HG03139 (cell line): ENCODE results near the gene HELZ.
"Not testable (repeated sequence)": the region's sequence is repeated elsewhere in the genome, so short reads cannot be mapped to it uniquely, and the experiment has no call there.

ENCODE experiments used
- ATAC-seq: cut with Tn5 transposase; IDR thresholded peaks from one replicate; pipeline ENCODE4 v1.9.1; 2021; ENCODE audit not compliant: unreplicated experiment

HELZ gene

DNA sequence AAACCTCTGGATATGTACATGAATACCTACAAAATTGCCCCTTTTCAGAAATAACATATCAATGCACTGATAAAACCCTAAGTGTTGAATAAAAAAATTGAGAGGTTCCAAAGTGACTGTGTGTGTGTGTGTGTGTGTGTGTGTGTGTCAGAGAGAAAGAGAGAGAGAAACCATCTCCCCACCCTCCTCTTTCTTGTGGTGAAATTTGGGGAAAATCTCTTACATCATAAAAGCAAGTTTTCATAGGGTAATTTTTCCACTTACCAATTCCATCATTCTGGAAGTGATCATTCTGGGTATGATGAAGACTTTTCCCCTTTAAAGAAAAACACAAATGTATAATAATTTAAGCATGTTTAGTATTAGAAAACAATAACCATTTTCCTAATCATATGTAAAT is 121.3 kb downstream of the HELZ start:
- no peak for ATAC-seq

DNA sequence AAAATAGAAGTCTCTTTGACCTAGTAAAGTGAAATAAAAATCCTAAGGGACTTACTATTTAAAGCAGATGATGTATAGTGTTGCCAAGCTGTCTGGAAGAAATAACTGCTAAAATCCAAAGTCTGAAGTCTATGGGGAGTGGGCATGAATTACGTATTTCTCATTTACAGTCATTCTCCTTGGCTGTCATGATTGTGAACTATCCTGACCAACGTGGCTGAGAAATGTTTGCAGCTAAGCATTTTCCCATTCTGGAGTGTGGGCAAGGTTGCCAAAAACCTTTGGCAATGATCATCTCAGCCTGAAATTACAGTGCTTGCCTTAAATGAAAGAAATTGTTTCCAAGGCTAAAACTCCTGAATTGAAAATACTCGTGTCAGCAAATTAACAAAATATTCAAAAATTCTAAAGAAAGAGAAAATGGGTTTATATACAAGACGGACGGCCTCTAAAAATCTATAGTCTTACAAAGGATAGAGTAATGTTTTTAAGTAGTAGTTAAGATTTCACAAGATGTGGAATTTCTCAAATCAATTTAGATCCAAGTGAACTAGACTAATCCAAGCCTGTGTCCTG is 123.6 kb downstream of the HELZ start:
- no peak for ATAC-seq

DNA sequence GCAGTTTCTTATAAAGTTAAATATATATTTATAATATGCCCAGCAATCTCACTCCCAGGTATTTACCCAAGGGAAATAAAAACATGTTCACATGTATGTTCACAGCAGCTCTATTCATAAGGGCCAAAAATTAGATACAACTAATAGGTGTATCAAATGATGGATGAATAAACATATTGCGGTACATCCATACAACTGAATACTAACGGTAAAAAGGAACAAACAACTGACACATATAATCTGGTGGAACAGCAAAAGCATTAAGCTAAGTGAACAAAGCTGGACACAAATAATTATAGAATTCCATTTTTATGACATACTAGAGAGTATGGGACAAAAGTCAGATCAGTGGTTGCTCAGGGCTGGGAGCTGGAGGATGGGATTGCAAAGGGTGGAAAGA is 125.9 kb downstream of the HELZ start:
- ATAC-seq, result no peak

DNA sequence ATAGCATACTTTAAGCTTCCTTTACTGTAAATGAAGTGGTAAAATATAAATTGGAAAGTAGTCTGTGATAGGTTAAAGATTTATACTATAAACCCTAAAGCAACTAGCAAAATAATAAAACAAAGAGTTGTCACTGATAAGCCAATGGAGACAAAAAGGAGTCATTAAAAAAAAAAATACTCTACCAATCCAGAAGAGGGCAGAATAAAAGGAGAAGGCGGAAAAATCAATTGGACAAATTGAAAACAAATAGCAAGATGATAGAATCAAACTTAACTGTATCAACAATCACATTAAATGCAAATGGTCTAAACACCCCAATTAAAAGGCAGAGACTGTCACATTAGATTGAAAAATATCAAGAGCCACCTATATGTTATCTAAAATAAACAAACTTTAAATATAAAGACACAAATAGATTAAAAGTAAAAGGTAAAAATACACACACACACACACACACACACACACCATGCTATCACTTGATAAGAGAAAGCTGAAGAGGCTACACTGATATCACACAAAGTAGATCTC is 128.9 kb downstream of the HELZ start:
- ATAC-seq, result no peak

DNA sequence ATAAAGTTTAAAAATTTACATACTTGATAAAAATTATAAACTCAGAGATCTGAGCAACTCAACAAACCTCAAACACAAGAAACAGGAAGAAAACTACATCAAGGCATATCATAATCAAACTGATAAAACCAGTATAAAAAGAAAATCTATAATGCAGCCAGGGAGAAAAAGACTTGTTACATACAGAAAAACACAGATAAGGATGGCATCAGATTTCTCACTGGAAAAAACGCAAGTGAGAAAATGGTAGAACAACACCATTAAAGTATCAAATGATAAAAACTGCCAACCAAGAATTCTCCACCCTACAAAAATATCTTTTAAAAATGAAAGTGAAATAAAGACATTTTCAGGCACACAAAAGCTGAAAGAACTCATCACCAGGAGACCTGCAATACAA is 129.6 kb downstream of the HELZ start:
- no peak for ATAC-seq

DNA sequence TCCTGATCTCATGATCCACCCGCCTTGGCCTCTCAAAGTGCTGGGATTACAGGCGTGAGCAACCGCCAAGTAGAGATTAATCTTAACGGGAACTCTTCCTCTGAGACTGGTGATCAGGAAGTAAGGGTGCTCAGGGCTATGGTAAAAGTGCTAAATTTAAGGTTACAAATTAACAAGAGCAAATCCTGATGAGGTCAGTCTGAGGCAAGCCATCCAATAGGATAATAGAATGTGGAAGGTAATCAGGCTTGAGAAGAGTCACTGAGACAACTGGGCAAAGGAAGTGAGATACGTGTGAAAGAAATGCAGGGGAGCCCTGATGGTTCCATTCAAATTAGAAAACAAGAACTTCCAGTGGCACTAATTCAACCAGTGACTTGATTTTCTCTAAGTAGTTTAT is 131.5 kb downstream of the HELZ start:
- no peak for ATAC-seq

- ATAC-seq, result no peak
These were observed 133.2 kb downstream of the HELZ start for GRCh38 chr17:67111808-67112207.

GRCh38 chr17:67111327-67111726 is 133.7 kb downstream of the HELZ start:
- no peak for ATAC-seq

- ATAC-seq, result no peak
These were observed 134.4 kb downstream of the HELZ start for GRCh38 chr17:67110619-67111018.

GRCh38 chr17:67109111-67109510 is 135.9 kb downstream of the HELZ start:
- ATAC-seq, result no peak

GRCh38 chr17:67107811-67108775 is 136.9 kb downstream of the HELZ start:
- no peak for ATAC-seq

DNA sequence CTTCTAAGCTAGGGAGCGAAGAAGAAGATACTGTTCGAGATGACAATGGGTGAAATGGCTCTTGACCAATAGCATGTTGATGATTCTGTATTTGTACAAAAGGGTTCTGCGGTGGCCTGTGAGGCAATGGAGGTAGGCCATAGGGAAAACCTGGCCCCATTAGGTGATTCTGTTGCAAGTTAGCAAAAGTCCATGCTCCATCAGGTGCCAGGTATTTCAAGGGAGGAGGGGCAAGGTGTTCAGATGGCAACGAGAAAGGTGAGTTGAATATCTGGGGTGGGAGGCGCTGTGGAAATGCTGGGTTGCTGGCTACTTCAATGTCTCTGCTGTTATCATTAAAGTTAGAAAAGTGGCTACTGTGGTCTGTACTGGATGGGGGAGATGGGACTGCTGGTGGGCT is 137.8 kb downstream of the HELZ start:
- no peak for ATAC-seq

DNA sequence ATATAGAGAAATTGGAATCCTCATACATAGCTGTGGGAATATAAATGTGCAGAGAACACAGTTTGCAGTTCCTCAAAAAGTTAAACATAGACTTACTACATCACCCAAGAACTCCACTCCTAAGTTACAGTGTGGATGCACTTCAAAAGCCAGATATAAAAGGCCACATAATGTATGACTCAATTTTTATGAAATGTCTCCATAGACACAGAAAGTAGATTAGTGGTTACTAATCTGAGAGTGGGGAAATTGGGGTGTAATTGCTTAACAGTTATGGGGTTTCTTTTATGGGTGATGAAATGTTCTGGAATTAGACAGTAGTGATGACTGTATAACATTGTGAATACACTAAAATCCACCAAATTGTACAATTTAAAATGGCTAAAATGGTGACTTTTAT is 139.8 kb downstream of the HELZ start:
- ATAC-seq, result no peak

- not testable (repeated sequence) for ATAC-seq
These were observed 140.4 kb downstream of the HELZ start for GRCh38 chr17:67104641-67105040.

DNA sequence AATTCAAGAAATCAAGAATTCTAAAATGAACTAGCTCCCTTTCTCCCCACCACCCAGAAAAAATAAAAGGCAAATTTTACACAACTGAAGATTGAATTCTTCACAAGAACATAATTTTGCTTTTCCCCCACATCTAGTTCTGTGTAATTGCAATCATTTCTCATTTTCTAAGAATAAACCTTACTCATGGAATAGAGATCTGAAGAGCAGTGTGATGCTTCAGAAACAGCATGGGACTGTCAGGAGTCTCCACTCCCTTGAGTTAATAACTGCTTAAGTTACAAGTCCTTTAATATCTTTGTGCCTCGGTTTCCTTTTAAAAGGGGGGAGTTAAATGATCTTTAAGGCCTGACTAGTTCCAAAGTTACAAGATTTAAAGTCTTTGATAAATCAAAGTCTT is 147.0 kb downstream of the HELZ start:
- no peak for ATAC-seq

DNA sequence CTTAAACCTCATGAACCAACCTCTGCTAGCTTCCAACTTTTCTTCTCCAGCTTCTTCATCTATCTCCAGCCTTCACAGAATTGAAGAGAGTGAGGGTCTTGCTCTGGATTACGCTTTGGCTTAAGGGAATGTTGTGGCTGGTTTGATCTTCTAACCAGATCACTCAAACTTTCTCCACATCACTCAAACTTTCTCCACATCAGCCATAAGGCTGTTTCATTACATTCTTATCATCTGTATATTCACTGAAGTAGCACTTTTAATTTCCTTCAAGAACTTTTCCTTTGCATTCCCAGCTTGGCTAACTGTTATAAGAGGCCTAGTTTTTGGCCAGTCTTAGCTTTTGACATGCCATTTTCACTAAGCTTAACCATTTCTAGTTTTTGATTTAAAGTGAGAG is 148.4 kb downstream of the HELZ start:
- ATAC-seq, result no peak

DNA sequence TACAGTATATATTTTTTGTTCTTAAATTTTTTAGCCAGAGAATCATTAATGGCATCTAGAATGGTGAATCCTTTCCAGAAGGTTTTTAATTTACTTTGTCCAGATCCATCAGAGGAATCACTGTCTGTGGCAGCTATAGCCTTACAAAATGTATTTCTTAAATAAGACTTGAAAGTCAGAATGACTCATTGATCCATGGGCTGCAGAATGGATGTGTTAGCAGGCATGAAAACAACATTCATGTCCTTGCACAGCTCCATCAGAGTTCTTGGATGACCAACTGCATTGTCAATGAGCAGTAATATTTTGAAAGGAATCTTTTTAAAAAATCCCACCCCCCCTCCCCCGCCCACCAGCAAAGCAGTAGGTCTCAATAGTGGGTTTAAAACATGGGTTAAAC is 149.2 kb downstream of the HELZ start:
- ATAC-seq, result no peak

- ATAC-seq, result not testable (repeated sequence)
These were observed 149.7 kb downstream of the HELZ start for GRCh38 chr17:67095291-67095690.

DNA sequence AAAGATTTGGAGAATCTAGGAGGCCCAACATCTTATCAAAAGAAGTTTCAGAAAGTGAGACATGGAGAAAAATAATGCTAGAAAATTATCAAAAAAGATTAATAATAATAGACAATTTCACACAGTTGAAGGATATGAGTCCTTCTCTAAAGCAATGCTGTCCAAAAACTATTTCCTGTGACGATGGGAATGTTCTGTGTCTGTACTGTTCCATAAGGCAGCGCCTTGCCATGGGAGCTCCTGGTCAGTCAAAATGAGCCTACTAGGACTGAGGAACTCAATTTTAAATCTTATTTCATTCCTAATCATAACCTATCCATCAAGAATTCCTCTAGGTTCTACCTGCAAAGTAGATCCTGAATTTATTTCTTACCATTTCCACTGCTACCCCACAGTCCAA is 151.6 kb downstream of the HELZ start:
- no peak for ATAC-seq

DNA sequence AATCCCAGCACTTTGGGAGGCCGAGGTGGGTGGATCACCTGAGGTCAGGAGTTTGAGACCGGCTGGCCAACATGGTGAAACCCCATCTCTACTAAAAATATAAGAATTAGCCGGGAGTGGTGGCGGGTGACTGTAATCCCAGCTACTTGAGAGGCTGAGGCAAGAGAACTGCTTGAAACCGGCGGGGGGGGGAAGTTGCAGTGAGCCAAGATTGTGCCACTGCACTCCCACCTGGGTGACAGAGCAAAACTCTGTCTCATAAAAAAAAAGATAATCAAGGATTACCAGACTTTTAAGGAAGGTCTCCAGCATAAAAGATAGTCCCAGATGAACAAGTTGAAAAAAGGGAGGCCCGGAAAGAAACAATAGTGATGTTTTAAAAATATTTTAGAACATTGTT is 152.3 kb downstream of the HELZ start:
- not testable (repeated sequence) for ATAC-seq

DNA sequence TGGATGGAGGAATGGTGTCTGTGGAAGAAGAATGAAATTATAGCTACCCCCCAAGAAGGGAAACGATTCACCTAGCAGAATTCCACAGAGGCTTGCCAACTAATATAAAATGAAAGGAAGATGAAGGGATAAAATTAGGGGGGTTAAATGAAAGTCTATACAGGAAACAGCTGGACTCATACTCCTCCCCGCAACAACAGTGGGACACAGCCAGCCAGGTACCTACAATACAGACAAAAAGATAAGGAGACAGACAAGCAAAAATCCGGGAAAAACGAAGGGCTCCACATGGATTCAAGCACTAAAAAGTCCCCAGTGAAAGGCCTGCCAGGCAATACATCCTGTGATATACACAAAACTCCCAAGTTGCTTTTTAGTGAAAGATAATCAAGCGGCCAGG is 152.7 kb downstream of the HELZ start:
- no peak for ATAC-seq

DNA sequence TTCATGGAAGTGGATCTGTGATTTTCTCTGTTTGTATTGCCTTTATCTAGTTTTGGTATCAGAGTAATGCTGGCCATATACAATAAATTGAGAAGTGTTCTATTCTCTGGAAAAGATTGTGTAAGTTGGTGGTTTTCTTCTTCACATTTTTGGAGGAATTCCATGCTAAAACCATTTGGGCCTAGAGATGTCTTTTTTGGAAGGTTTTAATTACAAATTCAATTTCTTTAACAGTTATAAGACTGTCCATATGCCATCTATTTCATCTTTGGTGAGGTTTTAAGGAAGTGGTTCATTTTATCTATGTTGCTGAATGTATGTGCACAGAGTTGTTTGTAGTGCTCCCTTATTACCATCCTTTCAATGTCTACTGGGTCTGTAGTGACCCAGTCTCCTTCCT is 154.7 kb downstream of the HELZ start:
- no peak for ATAC-seq
